GM21367 (cell line): ENCODE measurements around the gene ABHD2.

Source experiments
- ATAC-seq: cut with Tn5 transposase; IDR thresholded peaks from one replicate; pipeline ENCODE4 v1.9.1; 2021; ENCODE audit not compliant: unreplicated experiment

ABHD2 gene

GRCh38 chr15:89161666-89162065, 73.4 kb downstream of the ABHD2 start:
- ATAC-seq = no peak

- ATAC-seq = no peak
Observed at GRCh38 chr15:89163271-89164055, 75.2 kb downstream of the ABHD2 start.

- no peak for ATAC-seq
Observed at GRCh38 chr15:89164712-89165211, 76.5 kb downstream of the ABHD2 start.

DNA sequence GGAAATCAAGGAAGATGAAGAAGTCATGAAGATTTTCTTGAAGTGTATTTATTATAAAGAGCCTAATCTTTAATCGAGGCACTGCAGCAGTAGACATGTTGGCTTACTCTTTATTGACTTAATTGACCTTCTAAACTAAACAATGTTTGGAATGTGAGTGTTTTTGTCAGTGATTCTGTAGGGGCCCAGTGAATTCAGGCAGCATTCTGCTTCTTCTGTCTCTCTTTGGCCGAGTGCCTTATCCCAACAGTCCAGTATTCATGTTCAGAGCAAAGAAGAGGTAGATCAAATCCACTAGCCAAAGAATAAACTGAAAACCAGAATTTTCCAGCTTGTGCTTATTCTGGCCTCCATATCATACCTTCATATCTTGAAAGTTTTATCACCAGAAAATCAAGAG, 77.4 kb downstream of the ABHD2 start:
- no peak for ATAC-seq

DNA sequence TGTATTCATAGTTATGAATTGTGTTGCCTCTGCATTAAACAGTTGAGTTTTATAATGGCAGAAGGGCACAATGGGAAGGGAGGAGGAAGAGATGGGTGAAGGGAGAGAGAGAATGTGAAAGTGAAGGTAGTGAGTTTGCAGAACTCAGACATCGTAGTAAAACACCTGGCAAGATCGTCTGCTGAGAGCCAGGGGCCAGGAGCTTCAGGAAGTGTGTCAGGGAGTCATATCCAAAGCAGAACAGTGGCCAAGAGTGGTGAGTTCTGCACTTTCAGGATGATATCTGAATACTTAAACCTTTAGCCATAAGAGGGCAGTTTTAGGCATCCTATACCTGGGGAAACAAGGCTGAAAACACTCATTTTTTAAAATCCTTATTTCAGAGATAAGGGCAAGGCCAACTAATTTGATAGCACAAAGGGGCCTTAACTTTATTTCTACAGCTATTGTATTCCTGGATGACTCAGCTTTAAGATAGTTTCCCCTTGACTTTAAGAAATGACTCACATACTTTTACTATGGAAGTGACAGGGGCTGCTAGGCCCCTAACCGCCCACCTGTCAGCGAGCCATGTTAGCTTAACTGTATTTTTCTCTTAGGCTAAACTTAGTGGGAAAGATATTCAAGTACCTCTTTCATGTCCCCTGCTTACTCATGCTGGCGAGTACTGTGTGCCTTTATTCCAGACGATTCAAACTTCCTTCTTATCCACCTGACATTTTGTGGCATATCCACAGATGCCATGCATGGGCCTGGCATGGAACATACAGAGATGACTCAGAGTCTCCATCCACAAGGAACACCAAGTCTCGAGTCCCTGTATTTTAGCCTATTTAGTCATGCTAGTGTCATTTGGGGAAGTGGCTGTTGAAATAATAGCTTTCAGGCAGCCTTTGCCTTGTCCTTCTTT, 79.3 kb downstream of the ABHD2 start:
- peak; percentile 54 for ATAC-seq

- ATAC-seq = no peak
Observed at GRCh38 chr15:89168316-89168833, 80.1 kb downstream of the ABHD2 start.

DNA sequence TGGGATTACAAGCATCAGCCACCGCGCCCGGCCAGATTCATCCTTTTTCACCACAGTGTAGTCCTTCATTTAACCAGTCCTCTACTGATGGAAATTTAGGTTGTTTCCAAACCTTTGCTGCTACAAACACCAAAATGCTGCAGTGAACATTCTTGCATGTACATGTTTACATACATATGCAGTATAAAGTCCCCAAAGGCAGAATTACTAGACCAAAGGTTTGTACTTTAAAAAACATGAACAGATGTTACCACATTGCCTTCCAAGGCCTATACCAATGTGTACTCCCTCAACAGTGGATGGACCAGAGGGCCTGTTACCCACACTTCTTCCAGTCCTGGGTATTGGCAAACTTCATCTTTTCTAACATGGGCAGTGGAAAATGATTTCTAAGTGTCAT, 82.1 kb downstream of the ABHD2 start:
- no peak for ATAC-seq

GRCh38 chr15:89171136-89172072, 83.1 kb downstream of the ABHD2 start:
- no peak for ATAC-seq

DNA sequence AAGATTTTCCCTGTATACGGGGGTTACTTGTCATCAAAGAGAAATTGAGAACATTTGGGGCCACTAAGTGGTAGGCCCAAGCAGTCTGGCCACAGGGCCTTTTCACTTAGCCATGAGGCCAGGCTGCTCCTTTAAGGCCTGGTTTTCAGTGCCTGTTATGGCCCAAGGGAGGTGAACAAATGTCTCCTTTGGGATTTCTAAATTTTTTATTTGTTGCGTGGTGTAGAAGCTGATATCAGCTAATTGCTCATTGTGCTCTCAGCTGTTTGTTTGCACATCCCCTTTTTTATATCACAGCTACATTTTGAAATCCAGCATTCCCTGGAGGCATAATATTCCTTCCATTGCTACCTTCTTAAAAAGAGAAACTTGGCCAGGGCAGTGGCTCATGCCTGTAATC, 84.7 kb downstream of the ABHD2 start:
- ATAC-seq = no peak

- ATAC-seq = no peak
Observed at GRCh38 chr15:89174476-89174875, 86.2 kb downstream of the ABHD2 start.

DNA sequence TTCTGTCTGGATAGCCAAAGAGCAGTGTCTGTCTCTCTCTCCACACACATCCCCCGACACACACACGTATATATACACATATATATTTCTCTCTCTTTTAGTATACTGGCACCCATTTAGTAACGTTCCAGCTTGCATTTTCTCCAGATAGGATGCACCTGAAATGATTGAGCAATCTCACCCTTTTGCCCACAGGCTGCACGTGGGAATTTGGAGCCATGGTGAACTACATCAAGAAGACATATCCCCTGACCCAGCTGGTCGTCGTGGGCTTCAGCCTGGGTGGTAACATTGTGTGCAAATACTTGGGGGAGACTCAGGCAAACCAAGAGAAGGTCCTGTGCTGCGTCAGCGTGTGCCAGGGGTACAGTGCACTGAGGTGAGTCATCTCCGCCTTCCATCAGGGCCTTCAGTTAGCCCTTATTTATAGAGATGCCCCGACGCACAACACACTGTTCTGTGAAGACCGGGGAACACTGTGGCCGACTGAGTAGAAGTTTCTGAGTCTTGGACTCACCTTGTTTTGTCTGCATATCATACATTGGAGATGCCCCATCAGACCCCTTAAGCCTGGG, 87.4 kb downstream of the ABHD2 start:
- no peak for ATAC-seq

GRCh38 chr15:89177116-89177515, 88.9 kb downstream of the ABHD2 start:
- no peak for ATAC-seq

DNA sequence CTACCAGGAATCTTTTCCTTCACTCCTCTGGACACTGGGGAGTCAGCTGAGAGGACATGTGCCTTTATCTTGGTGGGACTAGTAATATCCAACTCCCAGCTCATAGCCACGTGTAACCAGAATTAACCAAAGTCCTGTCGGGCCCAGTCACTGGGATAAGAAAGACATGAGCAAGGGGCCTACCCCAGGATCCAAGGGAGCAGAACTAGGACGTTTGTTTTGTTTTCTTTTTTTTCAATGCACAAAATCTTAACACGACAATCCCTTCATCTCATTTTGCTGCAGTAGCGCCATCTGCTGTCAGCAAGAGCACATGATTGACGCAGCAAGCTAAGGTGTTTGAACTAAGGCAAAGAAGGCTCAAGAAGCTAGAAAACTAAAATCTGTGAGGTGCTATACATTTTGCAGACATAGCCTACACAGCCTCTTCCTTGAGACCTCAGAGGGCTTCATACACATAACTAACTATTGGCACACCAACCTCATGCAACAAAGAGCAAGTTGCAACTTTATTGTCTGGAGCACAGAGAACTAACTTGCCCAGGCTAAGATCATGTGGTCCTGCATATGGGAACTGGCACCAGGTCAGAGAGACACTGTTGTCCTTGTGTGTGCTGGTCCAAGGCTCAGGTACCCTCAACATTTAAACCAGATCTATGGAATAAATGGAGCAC, 89.5 kb downstream of the ABHD2 start:
- no peak for ATAC-seq

- ATAC-seq = no peak
Observed at GRCh38 chr15:89178307-89178977, 90.2 kb downstream of the ABHD2 start.

GRCh38 chr15:89179966-89180875, 92.0 kb downstream of the ABHD2 start:
- no peak for ATAC-seq

GRCh38 chr15:89184357-89184756, 96.1 kb downstream of the ABHD2 start:
- ATAC-seq = no peak

- ATAC-seq = no peak
Observed at GRCh38 chr15:89184886-89185526, 96.8 kb downstream of the ABHD2 start.

DNA sequence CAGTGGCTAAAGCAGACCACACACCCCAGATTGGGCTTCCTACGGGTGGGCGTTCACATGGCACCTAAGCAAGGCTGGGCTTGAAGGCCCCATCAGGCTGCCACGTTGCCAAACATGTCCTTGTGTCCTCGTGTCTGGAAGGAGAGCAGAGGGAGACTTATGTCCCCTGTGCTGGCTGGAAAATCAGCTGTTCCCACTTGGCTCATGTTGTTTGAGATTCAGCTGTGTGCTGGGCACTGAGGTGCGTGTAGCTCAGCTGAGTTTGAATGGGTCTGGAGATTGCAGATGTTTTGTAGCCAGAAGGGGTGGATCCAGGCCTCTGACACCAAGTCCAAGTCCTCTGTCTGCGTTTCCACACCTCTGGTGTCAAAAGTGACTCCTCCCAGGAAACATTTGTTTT, 98.5 kb downstream of the ABHD2 start:
- no peak for ATAC-seq
